PC-3 (cell line): Measurements from ENCODE around the gene LRCH1. TPM values are rescaled to one million over a fixed set of nuclear protein-coding genes. Genes with fewer than 3 reads are reported as not detected.

ENCODE experiments used
- ATAC-seq: fragments of 200-7000 bp; cut with Tn5 transposase; 2 replicates; pipeline ENCODE4 v1.9.1; 2020; ENCODE audit warnings: mild to moderate bottlenecking, moderate library complexity
- BruUV-seq: library from RNA; stranded (reverse); fragments of 400-500 nt; replicated peaks from 2 replicates; lab custom pipeline; 2021; lab: Mats Ljungman, UMichigan
- CTCF ChIA-PET: fragments of 300-600 bp; sonication (Branson Sonifier 250); formaldehyde crosslinking; loops from one replicate; lab custom pipeline; 2022; ENCODE audit warnings: antibody characterized with exemption; lab: Charles Lee
- POLR2A ChIA-PET: fragments of 300-600 bp; sonication (Branson Sonifier 250); formaldehyde crosslinking; loops from one replicate; lab custom pipeline; 2022; ENCODE audit warnings: antibody characterized with exemption; ENCODE audit not compliant: unreplicated experiment; lab: Charles Lee
- DNase-seq: peaks from one replicate; pipeline ENCODE4 v3.0.0-alpha.2; 2015
- H2AFZ ChIP-seq: fragments of 300-600 bp; sonication (generic); 2 replicates; pipeline ENCODE4 v1.6.0; 2016; ENCODE audit warnings: antibody characterized with exemption, low read length
- H3F3A ChIP-seq: fragments of 300-600 bp; sonication (generic); one replicate; pipeline ENCODE4 v1.6.0; 2017; ENCODE audit warnings: antibody characterized with exemption, low read length, control low read depth, mild to moderate bottlenecking; ENCODE audit not compliant: unreplicated experiment
- H3K27ac ChIP-seq: fragments of 300-600 bp; sonication (generic); 2 replicates; pipeline ENCODE4 v1.5.1; 2016; ENCODE audit warnings: mild to moderate bottlenecking, low read length
- H3K27me3 ChIP-seq: fragments of 300-600 bp; sonication (generic); 2 replicates; pipeline ENCODE4 v1.6.1; 2016; ENCODE audit warnings: low read length, mixed read lengths
- H3K36me3 ChIP-seq: fragments of 300-600 bp; sonication (generic); 2 replicates; pipeline ENCODE4 v1.6.1; 2016; ENCODE audit warnings: low read depth, mixed run types, low read length, mixed read lengths
- H3K4me1 ChIP-seq: fragments of 300-600 bp; sonication (generic); 2 replicates; pipeline ENCODE4 v1.5.1; 2016; ENCODE audit warnings: low read length; ENCODE audit not compliant: insufficient read depth
- H3K4me2 ChIP-seq: fragments of 300-600 bp; sonication (generic); 2 replicates; pipeline ENCODE4 v1.6.0; 2016; ENCODE audit warnings: low read length
- H3K4me3 ChIP-seq: fragments of 300-600 bp; sonication (generic); 2 replicates; pipeline ENCODE4 v1.5.1; 2016; ENCODE audit warnings: mild to moderate bottlenecking, low read length, mixed read lengths
- H3K79me2 ChIP-seq: fragments of 300-600 bp; sonication (generic); 2 replicates; pipeline ENCODE4 v1.6.1; 2017; ENCODE audit warnings: low read length, mixed read lengths
- H3K9ac ChIP-seq: fragments of 300-600 bp; sonication (generic); 2 replicates; pipeline ENCODE4 v1.6.0; 2016; ENCODE audit warnings: mild to moderate bottlenecking, low read length
- H3K9me2 ChIP-seq: fragments of 300-600 bp; sonication (generic); replicated peaks from 2 replicates; pipeline ENCODE4 v1.6.1; 2016; ENCODE audit warnings: mixed run types, low read length, mixed read lengths
- H3K9me3 ChIP-seq: fragments of 300-600 bp; sonication (generic); 2 replicates; pipeline ENCODE4 v1.6.1; 2016; ENCODE audit warnings: low read length, mixed read lengths
- H4K20me1 ChIP-seq: fragments of 300-600 bp; sonication (generic); 2 replicates; pipeline ENCODE4 v1.6.1; 2016; ENCODE audit warnings: low read length, mixed read lengths
- EZH2 ChIP-seq: fragments of 300-600 bp; sonication (generic); IDR thresholded peaks from one replicate; pipeline ENCODE4 v1.6.1; 2017; ENCODE audit warnings: antibody characterized with exemption, mild to moderate bottlenecking, low read length; ENCODE audit not compliant: unreplicated experiment
- EZH2phosphoT487 ChIP-seq: fragments of 300-600 bp; sonication (generic); IDR thresholded peaks from 2 replicates; pipeline ENCODE4 v1.6.1; 2018; ENCODE audit warnings: mild to moderate bottlenecking, antibody characterized with exemption, low read length, borderline replicate concordance
- intact Hi-C: fragments of 100-400 bp; cut with micrococcal nuclease; formaldehyde crosslinking; loops from 2 replicates; pipeline ENCODE4 v1.9.0; 2023
- total RNA-seq: library from RNA; depleted of rRNA; stranded (reverse); fragments of >200 nt; gene quantifications from 2 replicates; pipeline ENCODE4 v1.2.3, GENCODE V29; 2014
- TF ChIP-seq, protein P1 (sequence below): fragments of 300-600 bp; sonication (generic); conservative IDR thresholded peaks from 2 replicates; pipeline ENCODE4 v1.5.1; 2017; ENCODE audit warnings: antibody characterized with exemption, low read depth, mild to moderate bottlenecking, low read length

Gene LRCH1
- total RNA-seq, 1 experiment from 2014 or later: 4.3 TPM

DNA sequence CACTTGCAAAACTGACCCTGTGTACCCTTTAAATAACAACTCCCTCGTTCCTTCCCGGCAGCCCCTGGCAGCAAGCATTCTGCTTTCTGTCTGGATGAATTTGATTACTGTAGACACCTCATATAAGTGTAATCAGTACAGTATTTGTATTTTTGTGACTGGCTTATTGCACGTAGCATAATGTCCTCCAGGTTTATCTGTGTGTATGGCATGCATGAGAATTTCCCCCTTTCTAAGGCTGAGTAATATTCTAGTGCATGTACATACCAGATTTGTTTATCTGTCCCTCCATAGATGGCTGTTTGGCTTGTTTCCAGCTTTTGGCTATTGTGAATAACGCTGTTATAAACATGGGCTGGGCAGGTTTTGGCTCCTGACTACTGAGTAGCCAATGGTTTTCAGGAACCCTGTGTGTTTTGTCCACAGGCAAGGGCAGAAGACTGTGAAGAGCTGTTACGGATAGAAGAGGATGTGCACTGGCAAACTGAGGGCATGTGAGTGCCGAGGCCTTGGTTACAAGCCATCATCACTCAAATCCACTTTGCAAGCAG lies 146.0 kb downstream of the LRCH1 start:
- Histone ChIP-seq H2AFZ (no peak overlapping the region), H3K79me2 (no peaks in the 10 kb centered on the region), H3K4me1 (no peaks in the 10 kb centered on the region), H3F3A (no peaks in the 10 kb centered on the region), H3K4me3 (no peak overlapping the region), H3K4me2 (no peak overlapping the region), H3K9ac (no peak overlapping the region), H3K27me3 (no peaks in the 10 kb centered on the region), H4K20me1 (no peaks in the 10 kb centered on the region), H3K36me3 (peaks cover 4% of the 10 kb centered on the region), H3K9me2 (no peaks in the 10 kb centered on the region), H3K27ac (no peak overlapping the region), H3K9me3 (no peaks in the 10 kb centered on the region)
- BruUV-seq: no TSS peak
- ATAC-seq: no peak
- TF ChIP-seq, protein P1, sequence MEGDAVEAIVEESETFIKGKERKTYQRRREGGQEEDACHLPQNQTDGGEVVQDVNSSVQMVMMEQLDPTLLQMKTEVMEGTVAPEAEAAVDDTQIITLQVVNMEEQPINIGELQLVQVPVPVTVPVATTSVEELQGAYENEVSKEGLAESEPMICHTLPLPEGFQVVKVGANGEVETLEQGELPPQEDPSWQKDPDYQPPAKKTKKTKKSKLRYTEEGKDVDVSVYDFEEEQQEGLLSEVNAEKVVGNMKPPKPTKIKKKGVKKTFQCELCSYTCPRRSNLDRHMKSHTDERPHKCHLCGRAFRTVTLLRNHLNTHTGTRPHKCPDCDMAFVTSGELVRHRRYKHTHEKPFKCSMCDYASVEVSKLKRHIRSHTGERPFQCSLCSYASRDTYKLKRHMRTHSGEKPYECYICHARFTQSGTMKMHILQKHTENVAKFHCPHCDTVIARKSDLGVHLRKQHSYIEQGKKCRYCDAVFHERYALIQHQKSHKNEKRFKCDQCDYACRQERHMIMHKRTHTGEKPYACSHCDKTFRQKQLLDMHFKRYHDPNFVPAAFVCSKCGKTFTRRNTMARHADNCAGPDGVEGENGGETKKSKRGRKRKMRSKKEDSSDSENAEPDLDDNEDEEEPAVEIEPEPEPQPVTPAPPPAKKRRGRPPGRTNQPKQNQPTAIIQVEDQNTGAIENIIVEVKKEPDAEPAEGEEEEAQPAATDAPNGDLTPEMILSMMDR: no peak
- no peak for TF ChIP-seq EZH2
- intact Hi-C loops: no loop called here
- CTCF ChIA-PET: no interaction called here
- no peak for DNase-seq
- POLR2A ChIA-PET: no interaction called here

DNA sequence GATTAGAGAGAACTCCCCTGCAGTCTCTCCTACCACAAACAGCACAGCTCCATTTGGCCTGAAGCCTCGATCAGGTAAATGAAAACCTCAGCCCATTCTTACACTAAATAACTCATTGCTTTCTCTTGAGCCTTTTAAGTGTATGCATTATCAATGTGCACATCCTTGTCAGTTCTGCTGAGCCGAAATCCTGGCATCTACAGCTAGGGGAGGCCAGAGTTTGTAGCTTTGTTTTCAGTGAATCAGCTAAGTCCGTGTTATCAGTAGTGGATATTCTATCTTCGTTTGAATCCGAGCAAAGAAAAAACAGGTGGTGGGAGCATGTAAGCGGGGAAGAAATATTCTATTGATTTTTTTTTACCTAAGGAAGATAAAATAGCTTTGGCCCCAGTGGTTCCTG lies 159.6 kb downstream of the LRCH1 start:
- Histone ChIP-seq H3K4me3 (no peak overlapping the region), H3K9me2 (no peaks in the 10 kb centered on the region), H2AFZ (no peak overlapping the region), H3K36me3 (no peaks in the 10 kb centered on the region), H3K27me3 (no peaks in the 10 kb centered on the region), H3K4me1 (no peaks in the 10 kb centered on the region), H3K9ac (no peak overlapping the region), H4K20me1 (no peaks in the 10 kb centered on the region), H3K79me2 (no peaks in the 10 kb centered on the region), H3K27ac (no peak overlapping the region), H3F3A (no peaks in the 10 kb centered on the region), H3K9me3 (no peaks in the 10 kb centered on the region), H3K4me2 (no peak overlapping the region)
- no peak for DNase-seq
- CTCF ChIA-PET: no interaction called here
- POLR2A ChIA-PET: no interaction called here
- TF ChIP-seq EZH2 (no peak), EZH2phosphoT487 (no peak)
- TF ChIP-seq, protein P1: no peak
- BruUV-seq: no TSS peak
- no peak for ATAC-seq
- intact Hi-C loops: no loop called here

DNA sequence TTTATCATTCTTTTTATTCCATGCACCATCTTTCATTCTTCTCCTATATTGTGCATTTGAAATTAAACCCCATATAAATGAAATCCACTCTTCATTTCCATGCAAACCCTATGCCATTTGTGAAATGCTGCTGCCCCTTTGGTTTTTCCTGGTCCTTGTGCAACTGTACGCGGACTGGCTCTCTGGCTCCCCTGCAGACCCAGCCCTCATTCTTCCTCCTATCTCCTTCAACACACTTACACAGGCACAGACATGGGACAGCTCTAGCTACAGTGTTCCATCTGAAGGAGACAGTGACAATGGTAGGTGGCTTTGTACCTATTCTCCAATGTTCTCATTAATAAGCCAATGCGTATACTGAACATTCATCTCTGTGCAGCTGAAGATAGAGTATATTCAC lies 162.4 kb downstream of the LRCH1 start:
- DNase-seq: no peak
- Histone ChIP-seq H3K9me3 (no peaks in the 10 kb centered on the region), H2AFZ (no peak overlapping the region), H4K20me1 (no peaks in the 10 kb centered on the region), H3K4me2 (no peak overlapping the region), H3K27me3 (no peaks in the 10 kb centered on the region), H3K36me3 (no peaks in the 10 kb centered on the region), H3K79me2 (no peaks in the 10 kb centered on the region), H3K9me2 (no peaks in the 10 kb centered on the region), H3F3A (no peaks in the 10 kb centered on the region), H3K27ac (no peak overlapping the region), H3K4me1 (no peaks in the 10 kb centered on the region), H3K9ac (no peak overlapping the region), H3K4me3 (no peak overlapping the region)
- ChIA-PET CTCF (no interaction called here), POLR2A (no interaction called here)
- BruUV-seq: no TSS peak
- ATAC-seq: no peak
- intact Hi-C loops: no loop called here
- TF ChIP-seq EZH2: no peak
- TF ChIP-seq, protein P1: no peak
- no peak for TF ChIP-seq EZH2phosphoT487
